ENCODE results near the gene GABRD.

Gene GABRD

DNA sequence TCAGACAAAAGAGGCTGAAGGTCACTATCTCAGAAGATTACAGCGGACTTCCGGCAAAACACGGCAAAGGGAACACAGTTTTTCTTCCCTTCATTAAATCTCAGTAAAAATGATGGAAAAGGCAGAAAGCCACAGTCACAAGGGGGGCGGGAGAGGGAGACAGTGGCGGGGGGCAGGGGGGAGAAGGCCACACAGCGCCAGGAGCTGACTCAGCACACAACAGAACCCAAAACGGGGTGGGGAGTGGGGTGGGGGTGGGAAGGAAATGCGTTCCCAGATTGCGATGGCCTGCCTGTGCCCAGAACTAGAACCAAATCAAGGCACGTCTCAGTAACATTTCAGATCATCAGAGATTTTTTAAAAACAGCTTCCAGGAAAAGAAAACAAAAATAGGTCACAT lies 28.9 kb upstream of the GABRD start:
- Histone ChIP-seq H3K4me1 (ENCODE audit: insufficient read depth, low read length) (peaks cover 7% of the 10 kb centered on the region; the same call in 1 of the 2 replicates), H3K9me3 (ENCODE audit: control insufficient read depth, insufficient read depth, low read length) (no peaks in the 10 kb centered on the region), H3K36me3 (ENCODE audit: insufficient read depth, low read length) (no peaks in the 10 kb centered on the region), H3K9ac (ENCODE audit: low read depth, low read length) (no peak overlapping the region)

GRCh38 chr1:1994536-1994935 lies 24.6 kb upstream of the GABRD start:
- Histone ChIP-seq H3K9ac (ENCODE audit: low read depth, low read length) (no peak overlapping the region), H3K36me3 (ENCODE audit: insufficient read depth, low read length) (no peaks in the 10 kb centered on the region), H3K9me3 (ENCODE audit: control insufficient read depth, insufficient read depth, low read length) (no peaks in the 10 kb centered on the region), H3K4me1 (ENCODE audit: insufficient read depth, low read length) (0 out of 2 replicates have a peak, but pooled peaks cover 4% of the 10 kb centered on the region)

GRCh38 chr1:1996207-1996651 lies 22.9 kb upstream of the GABRD start:
- Histone ChIP-seq H3K9me3 (ENCODE audit: control insufficient read depth, insufficient read depth, low read length) (no peaks in the 10 kb centered on the region), H3K4me1 (ENCODE audit: insufficient read depth, low read length) (no peaks in the 10 kb centered on the region), H3K36me3 (ENCODE audit: insufficient read depth, low read length) (no peaks in the 10 kb centered on the region), H3K9ac (ENCODE audit: low read depth, low read length) (no peak overlapping the region)

DNA sequence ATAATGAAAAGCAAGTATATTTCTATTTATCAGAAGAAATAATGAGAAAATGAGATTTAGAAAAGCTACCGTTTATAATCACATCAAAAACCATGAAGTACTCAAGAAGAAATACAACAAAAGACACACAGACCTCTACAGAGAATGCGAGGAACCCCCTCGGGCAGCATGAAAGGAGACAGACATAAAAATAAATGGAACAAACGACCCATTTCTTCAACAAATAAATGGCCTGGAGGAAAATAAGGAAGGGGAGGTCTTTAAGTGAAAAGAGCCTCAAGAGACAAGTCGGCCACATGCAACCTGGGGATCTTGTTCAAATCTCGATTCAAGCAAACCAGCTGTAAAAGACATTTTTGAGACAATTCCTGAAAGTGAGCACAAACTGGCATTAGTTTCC lies 21.6 kb upstream of the GABRD start:
- no peaks in the 10 kb centered on the region for H3K9me3 ChIP-seq (ENCODE audit: control insufficient read depth, insufficient read depth, low read length)
- no peak overlapping the region for H3K9ac ChIP-seq (ENCODE audit: low read depth, low read length)
- no peaks in the 10 kb centered on the region for H3K36me3 ChIP-seq (ENCODE audit: insufficient read depth, low read length)
- no peaks in the 10 kb centered on the region for H3K4me1 ChIP-seq (ENCODE audit: insufficient read depth, low read length)

DNA sequence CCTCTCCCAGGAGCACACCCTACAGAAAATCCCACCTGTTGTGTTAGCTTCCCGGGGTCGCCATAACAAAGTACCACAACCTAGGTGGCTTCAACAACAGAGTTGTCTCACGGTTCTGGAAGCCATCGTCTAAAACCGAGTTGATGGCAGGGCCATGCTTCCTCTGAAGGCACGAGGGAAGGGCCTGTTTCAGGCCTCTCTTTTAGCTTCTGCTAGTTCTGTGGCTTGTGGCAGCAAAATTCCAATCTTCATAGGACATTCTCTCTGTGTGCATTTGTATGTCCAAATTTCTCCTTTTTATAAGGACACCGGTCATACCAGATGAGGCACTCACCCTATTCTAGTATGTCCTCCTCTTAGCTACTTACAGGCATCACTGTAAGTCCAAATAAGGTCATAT lies 18.7 kb upstream of the GABRD start:
- H3K36me3 ChIP-seq (ENCODE audit: insufficient read depth, low read length), result no peaks in the 10 kb centered on the region

GRCh38 chr1:2000850-2001249 lies 18.3 kb upstream of the GABRD start:
- Histone ChIP-seq H3K4me1 (ENCODE audit: insufficient read depth, low read length) (no peaks in the 10 kb centered on the region; the same call in 1 of the 2 replicates), H3K9ac (ENCODE audit: low read depth, low read length) (no peak overlapping the region), H3K36me3 (ENCODE audit: insufficient read depth, low read length) (no peaks in the 10 kb centered on the region), H3K9me3 (ENCODE audit: control insufficient read depth, insufficient read depth, low read length) (no peaks in the 10 kb centered on the region)

More for the DNA sequence above, 18.7 kb upstream of the GABRD start:
- no peaks in the 10 kb centered on the region; the same call in 1 of the 2 replicates for H3K4me1 ChIP-seq (ENCODE audit: insufficient read depth, low read length)
- H3K9ac ChIP-seq (ENCODE audit: low read depth, low read length), result no peak overlapping the region
- H3K9me3 ChIP-seq (ENCODE audit: control insufficient read depth, insufficient read depth, low read length), result no peaks in the 10 kb centered on the region

GRCh38 chr1:2001773-2002411 lies 17.3 kb upstream of the GABRD start:
- Histone ChIP-seq H3K36me3 (ENCODE audit: insufficient read depth, low read length) (no peaks in the 10 kb centered on the region), H3K9me3 (ENCODE audit: control insufficient read depth, insufficient read depth, low read length) (no peaks in the 10 kb centered on the region), H3K4me1 (ENCODE audit: insufficient read depth, low read length) (no peaks in the 10 kb centered on the region; the same call in 1 of the 2 replicates), H3K9ac (ENCODE audit: low read depth, low read length) (no peak overlapping the region)

GRCh38 chr1:2003541-2004131 lies 15.5 kb upstream of the GABRD start, which contains the start of gene CFAP74:
Gene CFAP74 (minus strand): TSS chr1:2003786. CDS start chr1:1990956, 12,830 bp downstream.
- Histone ChIP-seq H3K9me3 (ENCODE audit: control insufficient read depth, insufficient read depth, low read length) (no peaks in the 10 kb centered on the region), H3K4me1 (ENCODE audit: insufficient read depth, low read length) (no peaks in the 10 kb centered on the region; the same call in 1 of the 2 replicates), H3K36me3 (ENCODE audit: insufficient read depth, low read length) (no peaks in the 10 kb centered on the region), H3K9ac (ENCODE audit: low read depth, low read length) (peak within 1 kb of the TSS; percentile 66; the same call in 1 of the 2 replicates)

GRCh38 chr1:2004856-2005255 lies 14.3 kb upstream of the GABRD start:
- Histone ChIP-seq H3K36me3 (ENCODE audit: insufficient read depth, low read length) (no peaks in the 10 kb centered on the region), H3K4me1 (ENCODE audit: insufficient read depth, low read length) (no peaks in the 10 kb centered on the region; the same call in 1 of the 2 replicates), H3K9me3 (ENCODE audit: control insufficient read depth, insufficient read depth, low read length) (no peaks in the 10 kb centered on the region), H3K9ac (ENCODE audit: low read depth, low read length) (no peak overlapping the region)

DNA sequence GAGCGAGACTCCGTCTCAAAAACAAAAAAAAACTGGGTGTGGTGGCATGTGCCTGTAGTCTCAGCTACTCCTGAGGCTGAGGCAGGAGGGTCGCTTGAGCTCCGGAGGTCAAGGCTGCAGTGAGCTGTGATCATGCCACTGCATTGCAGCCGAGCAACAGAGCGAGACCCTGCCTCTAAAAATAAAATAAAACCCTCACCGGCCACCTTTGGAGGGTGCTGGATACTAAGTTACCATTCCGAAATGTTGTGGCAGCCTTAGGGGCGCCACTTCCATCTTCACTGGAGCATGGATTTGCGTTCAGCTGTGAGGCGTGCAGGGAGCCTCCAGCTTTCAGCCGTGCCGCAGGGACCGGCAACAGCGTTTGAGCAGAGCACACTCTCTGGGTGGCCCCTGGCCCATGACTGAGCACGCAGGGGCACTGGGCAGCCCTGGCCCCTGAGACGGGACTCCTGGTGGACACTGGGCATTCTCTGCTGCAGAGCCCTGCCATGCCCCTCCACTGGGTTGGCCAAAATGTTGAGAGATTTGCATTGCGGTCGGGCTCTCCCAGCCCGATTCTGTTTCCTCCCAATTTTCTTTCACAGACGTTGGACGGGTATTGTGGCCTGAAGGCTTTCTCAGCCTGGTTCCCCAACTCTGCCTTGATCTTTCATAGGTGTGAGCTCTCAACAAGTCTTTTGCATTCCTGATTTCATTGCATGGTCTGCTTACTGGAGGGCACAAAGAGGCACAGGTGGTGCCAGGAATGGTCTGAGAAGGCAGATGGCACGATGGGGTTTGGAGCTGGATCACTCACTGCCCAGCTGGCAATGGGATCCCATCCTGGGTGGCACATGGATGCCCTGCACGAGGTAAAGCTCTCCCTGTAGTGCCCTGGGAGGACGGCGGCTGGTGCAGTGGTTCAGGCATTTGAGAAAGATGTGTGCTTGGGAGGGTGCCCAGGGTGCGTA lies 9.8 kb upstream of the GABRD start:
- H3K9me3 ChIP-seq (ENCODE audit: control insufficient read depth, insufficient read depth, low read length), result no peaks in the 10 kb centered on the region
- H3K9ac ChIP-seq (ENCODE audit: low read depth, low read length), result no peak overlapping the region
- no peaks in the 10 kb centered on the region for H3K36me3 ChIP-seq (ENCODE audit: insufficient read depth, low read length)
- no peaks in the 10 kb centered on the region for H3K4me1 ChIP-seq (ENCODE audit: insufficient read depth, low read length)

GRCh38 chr1:2014181-2014580 lies 5.0 kb upstream of the GABRD start:
- Histone ChIP-seq H3K36me3 (ENCODE audit: insufficient read depth, low read length) (no peaks in the 10 kb centered on the region), H3K9me3 (ENCODE audit: control insufficient read depth, insufficient read depth, low read length) (no peaks in the 10 kb centered on the region), H3K9ac (ENCODE audit: low read depth, low read length) (no peak overlapping the region), H3K4me1 (ENCODE audit: insufficient read depth, low read length) (peaks cover 14% of the 10 kb centered on the region; the same call in 1 of the 2 replicates)

DNA sequence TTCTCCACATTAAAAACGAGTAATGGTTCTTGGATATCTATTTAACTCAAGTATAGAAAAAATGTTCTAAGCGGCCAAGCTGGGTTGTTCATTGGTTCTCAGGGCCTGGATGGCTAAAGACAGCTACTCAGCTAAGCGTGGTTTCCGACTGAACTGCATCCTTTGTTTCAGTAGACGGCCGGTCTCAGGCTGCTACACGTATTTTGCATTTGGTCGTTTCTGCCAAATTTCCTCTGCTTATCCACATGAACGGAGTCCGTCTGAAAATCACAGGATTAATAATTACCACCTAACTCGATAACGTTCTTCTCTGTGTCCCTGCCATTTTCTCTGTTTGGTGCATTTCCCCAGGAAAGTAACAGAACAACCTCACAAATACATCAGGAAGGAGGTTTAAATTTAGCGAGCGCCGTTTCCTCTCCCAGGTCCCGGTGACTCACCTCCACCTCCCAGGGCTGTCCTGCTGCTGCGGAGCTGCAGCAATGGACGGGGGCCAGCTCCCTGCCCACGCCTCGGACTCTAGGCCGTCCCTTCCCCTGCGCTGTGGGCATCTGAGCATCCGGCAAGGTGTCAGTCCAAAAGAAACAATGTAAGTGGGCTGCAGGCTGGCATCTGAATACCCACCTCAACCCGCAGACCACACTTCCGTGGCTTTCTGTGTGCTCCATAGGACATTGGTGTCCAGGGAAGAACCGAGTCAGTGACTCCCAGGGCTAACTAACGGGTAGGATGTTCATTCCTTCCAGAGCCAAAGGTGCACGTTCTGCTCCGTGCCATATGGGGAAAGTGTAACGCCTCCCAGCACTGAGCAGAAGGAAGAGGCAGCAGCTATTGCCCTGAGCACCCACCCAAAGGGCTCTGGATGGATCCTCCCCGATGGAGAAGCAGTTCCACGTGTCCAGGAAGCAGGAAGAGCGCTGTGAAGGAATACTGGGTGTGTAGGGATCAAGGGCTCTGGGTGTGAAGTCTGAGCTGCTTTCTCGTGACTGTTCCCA lies 4.1 kb upstream of the GABRD start:
- peaks cover 14% of the 10 kb centered on the region; the same call in 1 of the 2 replicates for H3K4me1 ChIP-seq (ENCODE audit: insufficient read depth, low read length)
- no peaks in the 10 kb centered on the region for H3K9me3 ChIP-seq (ENCODE audit: control insufficient read depth, insufficient read depth, low read length)
- no peak overlapping the region for H3K9ac ChIP-seq (ENCODE audit: low read depth, low read length)
- H3K36me3 ChIP-seq (ENCODE audit: insufficient read depth, low read length), result no peaks in the 10 kb centered on the region

GRCh38 chr1:2016123-2016522 lies 3.0 kb upstream of the GABRD start:
- no peak overlapping the region for H3K9ac ChIP-seq (ENCODE audit: low read depth, low read length)
- H3K36me3 ChIP-seq (ENCODE audit: insufficient read depth, low read length), result no peaks in the 10 kb centered on the region
- no peaks in the 10 kb centered on the region for H3K9me3 ChIP-seq (ENCODE audit: control insufficient read depth, insufficient read depth, low read length)
- peaks cover 14% of the 10 kb centered on the region; the same call in 1 of the 2 replicates for H3K4me1 ChIP-seq (ENCODE audit: insufficient read depth, low read length)

All from ES-I3 (cell line).